ENCODE results near the gene BIRC3.

BIRC3 gene

GRCh38 chr11:102317099-102317767 lies at the start of gene BIRC3:
TSS of gene BIRC3 (plus strand) at chr11:102317484. CDS start at chr11:102324510, 7,026 bp downstream.
- DNase-seq (ENCODE audit: low spot score): peak; percentile 84

- peak; percentile 69 for DNase-seq (ENCODE audit: low spot score)
Measured at GRCh38 chr11:102267609-102268008, 49.7 kb upstream of the BIRC3 start.

DNA sequence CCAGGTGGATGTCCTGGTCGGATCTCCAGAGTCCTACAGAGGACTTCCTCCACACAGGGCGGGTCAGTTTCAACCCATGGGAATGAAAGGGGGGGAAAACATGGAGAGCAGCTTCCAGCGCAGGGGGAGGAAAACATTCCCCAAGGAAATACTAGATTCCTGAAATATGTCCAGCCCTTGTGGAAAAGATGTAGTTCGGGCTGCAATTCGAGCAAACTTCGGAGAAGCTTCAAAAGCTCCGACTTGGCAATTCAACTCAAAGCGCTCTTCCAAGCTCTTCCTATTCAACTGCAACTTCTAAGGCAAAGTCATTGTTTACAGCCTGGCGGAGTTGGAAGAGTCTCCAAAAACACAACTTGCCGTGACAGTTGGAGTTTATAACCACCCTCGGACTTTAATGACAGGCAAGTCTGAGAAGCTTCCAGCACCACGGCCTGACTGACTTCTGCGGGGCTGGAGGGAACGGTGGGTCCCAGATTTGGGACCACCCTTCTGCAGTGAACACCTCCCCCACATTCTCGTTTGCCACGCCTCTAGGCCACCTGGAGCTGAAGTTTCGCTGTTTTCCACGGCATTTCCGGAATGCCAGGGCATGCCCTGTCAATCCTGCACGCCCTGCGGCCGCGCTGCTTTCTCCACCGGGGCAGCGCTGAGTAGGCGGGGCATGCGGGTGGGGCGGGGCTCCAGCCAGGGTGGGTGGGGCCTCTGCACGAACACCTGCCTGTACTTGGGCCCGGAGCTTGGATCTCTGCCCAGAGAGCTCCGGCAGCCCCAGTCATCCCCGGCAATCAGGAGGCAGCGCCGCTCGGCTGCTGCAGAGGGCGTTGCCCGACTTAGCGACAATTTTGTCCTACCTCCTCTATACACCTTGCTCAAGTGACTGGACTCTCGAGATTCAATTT lies 49.0 kb upstream of the BIRC3 start:
- DNase-seq (ENCODE audit: low spot score): peak; percentile 81

GRCh38 chr11:102268985-102269470 lies 48.3 kb upstream of the BIRC3 start:
- DNase-seq (ENCODE audit: low spot score): no peak

- DNase-seq (ENCODE audit: low spot score): peak; percentile 23
Measured at GRCh38 chr11:102269927-102270326, 47.4 kb upstream of the BIRC3 start.

DNA sequence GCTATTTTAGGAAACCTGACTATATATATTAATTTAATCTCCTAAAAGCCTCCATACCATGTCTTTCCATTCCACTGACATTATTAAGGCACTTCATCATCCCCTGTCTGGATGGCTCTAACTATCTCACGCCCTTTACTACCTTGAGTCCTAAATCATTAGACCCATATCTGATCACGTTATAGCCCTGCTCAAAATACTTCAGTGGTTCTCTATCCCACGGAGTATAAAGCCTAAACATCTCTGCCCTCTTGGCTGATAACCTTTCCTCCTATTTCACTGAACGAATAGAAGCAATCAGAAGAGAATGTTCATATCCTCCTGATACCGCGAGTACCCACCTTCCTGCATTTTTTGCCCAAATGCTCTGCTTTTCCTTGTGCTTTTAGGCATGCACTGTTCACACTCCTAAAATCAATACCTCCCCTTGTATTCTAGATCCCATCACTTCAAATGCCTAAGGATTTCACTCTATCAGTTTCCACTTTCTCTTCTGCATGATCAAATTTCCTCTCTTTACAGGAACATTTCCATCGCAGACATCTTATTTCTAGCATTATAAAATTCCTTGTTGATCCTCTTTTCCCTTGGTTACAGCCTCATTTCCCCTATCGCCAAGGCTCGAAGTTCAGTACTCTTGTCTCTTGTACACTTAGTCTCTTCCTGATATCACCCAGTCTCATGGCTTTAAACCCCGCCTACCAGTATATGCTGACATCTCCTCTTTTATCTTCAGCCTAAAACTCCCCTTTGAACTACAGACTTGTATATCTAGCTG lies 45.0 kb upstream of the BIRC3 start:
- no peak for DNase-seq (ENCODE audit: low spot score)

- DNase-seq (ENCODE audit: low spot score): no peak
Measured at GRCh38 chr11:102274628-102275027, 42.7 kb upstream of the BIRC3 start.

- DNase-seq (ENCODE audit: low spot score): peak; percentile 24
Measured at GRCh38 chr11:102276362-102276761, 40.9 kb upstream of the BIRC3 start.

- DNase-seq (ENCODE audit: low spot score): peak; percentile 29
Measured at GRCh38 chr11:102276783-102277182, 40.5 kb upstream of the BIRC3 start.

DNA sequence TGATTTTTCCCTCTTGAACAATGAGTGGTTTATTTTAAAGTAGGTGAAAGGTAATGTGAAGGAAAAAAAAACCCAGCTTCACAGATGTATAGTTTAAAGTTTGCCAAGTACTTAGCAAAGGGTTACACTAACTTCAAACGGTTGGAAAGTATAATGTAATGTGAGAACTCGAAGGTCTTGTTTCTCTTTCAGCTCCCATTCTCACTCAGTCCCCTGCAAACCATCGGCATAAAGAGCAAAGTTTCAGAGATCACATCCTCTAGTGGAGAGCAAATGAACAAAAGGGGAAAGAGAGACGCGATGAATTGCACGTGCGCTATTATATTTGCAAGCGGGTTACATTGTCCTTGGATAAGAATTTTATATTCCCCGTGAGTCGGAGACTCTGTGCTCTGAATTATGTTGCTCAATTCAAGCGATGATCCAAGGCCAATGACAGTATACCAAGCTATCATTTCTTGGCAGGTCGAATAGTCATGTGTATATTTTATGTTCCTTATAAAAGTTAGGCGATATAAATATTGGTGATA lies 37.6 kb upstream of the BIRC3 start:
- peak; percentile 47 for DNase-seq (ENCODE audit: low spot score)

DNA sequence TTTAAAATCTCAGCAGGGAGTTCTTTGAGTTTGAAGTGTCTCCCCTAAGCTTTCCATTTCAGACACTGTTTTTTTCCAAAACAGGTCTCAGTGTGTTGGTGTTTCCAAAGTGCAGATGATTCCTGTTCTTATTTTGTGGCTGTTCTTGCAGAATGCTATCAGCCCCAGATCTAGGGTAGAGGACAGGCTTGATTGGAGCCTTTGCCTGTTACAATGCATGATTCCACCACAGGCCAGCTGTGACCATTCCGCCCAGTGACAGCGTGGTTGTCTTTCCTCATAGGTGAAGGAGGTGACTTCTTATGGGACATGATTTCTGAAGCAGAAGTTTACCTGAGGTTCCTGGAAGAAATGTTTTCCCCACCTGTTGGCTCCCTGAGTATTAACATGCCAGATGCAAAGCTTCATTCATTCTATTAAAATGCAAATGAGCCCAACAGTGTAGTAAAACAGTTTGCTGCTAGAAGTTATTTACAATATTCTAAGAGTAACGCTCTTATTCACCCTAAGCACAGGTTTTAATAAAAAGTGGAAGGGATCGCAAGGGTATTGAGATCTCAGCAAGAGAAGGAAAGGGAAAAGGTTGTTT lies 36.9 kb upstream of the BIRC3 start:
- DNase-seq (ENCODE audit: low spot score): no peak

DNA sequence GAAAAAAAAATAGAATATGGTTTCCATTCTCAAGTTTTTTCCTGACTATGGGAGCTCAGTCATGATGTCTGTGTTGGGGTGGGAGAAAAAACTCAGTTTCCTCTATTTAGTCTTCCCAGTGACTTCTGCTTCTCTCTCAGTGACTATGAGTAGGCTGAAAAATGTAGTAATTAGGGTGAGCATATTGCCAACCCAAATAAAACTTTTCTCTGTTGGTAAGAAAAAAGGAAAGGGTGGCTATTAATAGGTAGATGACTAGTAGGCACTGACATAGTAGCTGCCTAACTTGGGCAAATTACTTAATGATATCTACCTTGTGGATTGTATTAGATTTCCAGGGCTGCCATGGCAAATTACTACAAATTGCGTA lies 34.2 kb upstream of the BIRC3 start:
- peak; percentile 23 for DNase-seq (ENCODE audit: low spot score)

- no peak for DNase-seq (ENCODE audit: low spot score)
Measured at GRCh38 chr11:102284008-102284407, 33.3 kb upstream of the BIRC3 start.

DNA sequence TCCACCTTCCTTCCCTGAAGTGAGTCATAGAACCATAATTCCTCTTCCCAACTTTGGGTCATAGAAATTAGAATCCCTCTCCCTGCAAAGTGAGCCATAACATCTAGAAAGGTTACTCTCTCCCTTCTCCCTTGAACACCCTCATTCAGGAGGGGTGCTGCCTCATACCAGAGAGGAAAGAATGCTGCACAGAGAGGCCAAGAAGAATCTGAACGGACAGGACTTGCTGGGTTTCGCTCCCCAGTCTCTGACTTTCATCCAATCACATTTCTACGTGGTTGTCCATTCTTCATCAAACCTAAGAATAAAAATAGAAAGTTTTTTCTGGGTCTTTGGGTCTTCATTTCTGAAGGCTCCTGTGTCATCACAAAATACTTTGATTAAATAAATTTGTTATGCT lies 31.0 kb upstream of the BIRC3 start:
- no peak for DNase-seq (ENCODE audit: low spot score)

DNA sequence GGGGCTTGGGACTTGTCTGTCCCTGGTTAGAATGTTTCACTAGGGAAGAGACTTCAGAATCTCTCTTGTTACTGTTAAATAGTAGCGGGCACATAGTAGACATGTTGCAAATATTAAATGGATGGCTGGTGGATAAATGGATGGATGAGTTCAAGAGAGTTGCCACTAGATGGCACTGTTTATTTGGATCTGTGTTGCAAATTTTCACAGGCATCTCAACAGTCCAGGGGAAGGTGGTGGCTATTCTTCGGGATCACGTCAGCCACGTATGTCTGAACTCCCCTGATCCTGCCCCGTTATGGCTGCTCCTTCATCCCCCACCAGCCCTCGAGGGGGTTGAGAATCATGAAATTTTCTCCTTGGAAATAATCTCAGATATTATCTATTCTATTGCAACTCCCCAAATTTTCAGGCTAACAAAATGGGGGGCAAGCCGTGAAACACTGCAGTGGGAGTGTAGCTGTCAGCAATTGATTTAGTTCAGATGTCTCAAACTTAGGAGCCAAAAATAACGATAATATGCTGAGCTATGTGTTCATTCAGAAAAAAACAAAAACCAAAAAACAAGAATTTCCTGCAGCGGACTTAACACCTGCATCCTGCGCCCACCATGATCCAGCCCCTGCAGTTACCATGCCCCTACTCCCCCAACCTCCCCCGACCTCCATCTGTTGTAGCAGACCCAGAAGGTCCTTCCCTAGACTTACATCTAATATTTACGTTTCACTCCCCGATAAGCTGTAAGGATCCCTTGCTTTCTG lies 29.1 kb upstream of the BIRC3 start:
- DNase-seq (ENCODE audit: low spot score): peak; percentile 82

- no peak for DNase-seq (ENCODE audit: low spot score)
Measured at GRCh38 chr11:102288725-102289083, 28.6 kb upstream of the BIRC3 start.

DNA sequence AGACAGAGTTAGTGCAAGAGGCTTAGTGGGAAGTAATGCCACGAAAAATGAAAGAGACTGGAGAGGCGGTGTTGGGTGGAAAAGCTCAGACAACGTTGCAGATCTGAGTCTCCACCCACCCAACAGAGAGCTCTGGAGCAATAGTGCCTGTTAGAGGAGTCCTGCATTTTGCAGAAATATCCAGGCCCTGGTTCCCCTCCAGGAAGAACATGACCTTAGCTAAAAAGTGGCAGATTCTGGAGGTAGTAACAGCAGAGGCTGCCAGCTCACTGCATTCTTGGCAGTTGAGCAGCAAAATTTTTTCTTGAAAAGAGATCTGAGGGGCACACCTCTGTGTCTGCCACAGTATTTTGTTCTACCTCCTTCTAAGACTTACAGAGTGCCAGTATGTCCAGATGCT lies 27.7 kb upstream of the BIRC3 start:
- DNase-seq (ENCODE audit: low spot score): peak; percentile 30

DNA sequence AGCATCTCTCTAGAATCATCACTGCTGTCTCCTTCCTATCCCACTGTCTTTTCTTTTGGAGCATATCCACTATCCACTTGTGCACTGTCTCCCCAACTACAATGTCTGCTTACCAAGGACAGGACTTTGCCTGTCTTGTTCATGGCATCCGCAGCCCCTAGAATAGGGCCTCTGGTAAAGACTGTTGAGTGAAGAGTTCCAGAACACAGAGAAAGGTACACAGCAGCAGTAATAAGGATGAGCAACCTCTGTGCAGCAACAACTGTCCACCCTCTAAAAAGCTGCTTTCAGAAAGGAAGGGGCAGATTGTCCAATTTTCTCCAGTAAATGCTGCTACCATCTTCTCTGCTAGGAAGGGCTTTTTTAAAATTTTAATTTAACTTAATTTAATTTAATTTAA lies 25.5 kb upstream of the BIRC3 start:
- no peak for DNase-seq (ENCODE audit: low spot score)

GRCh38 chr11:102292933-102293332 lies 24.4 kb upstream of the BIRC3 start:
- no peak for DNase-seq (ENCODE audit: low spot score)

GRCh38 chr11:102293873-102294601 lies 23.2 kb upstream of the BIRC3 start:
- DNase-seq (ENCODE audit: low spot score): peak; percentile 55

All from AG08395 (cell line).